A673 (cell line): Measurements from ENCODE around the gene SOX6. TPM values are rescaled to one million over a fixed set of nuclear protein-coding genes. Genes with fewer than 3 reads are reported as not detected.

Source experiments
- BruUV-seq: library from RNA; stranded (reverse); fragments of 400-500 nt; replicated peaks from 2 replicates; lab custom pipeline; 2021; lab: Mats Ljungman, UMichigan
- CTCF ChIA-PET: fragments of 300-600 bp; sonication (Branson Sonifier 250); formaldehyde crosslinking; loops from one replicate; lab custom pipeline; 2022; ENCODE audit warnings: antibody characterized with exemption; lab: Charles Lee
- POLR2A ChIA-PET: fragments of 300-600 bp; sonication (Branson Sonifier 250); formaldehyde crosslinking; loops from one replicate; lab custom pipeline; 2022; ENCODE audit warnings: antibody characterized with exemption; ENCODE audit not compliant: low non-redundant PET; lab: Charles Lee
- DNase-seq: peaks from one replicate; pipeline ENCODE4 v3.0.0-alpha.2; 2015; ENCODE audit warnings: low spot score
- H3K27ac ChIP-seq: fragments of 200-600 bp; sonication (generic); 2 replicates; pipeline ENCODE4 v1.5.1; 2016; ENCODE audit warnings: mixed run types, low read depth, mild to moderate bottlenecking, mixed read lengths, antibody characterized with exemption, low read length; ENCODE audit not compliant: poor library complexity, severe bottlenecking
- H3K27me3 ChIP-seq: fragments of 200-600 bp; sonication (generic); replicated peaks from 2 replicates; pipeline ENCODE4 v1.6.1; 2017; ENCODE audit warnings: mixed run types, low read depth, mild to moderate bottlenecking, mixed read lengths, antibody characterized with exemption, low read length; ENCODE audit not compliant: insufficient read depth, poor library complexity
- H3K36me3 ChIP-seq: fragments of 200-600 bp; sonication (generic); 2 replicates; pipeline ENCODE4 v1.6.1; 2016; ENCODE audit warnings: mixed run types, mild to moderate bottlenecking, mixed read lengths, antibody characterized with exemption, low read length; ENCODE audit not compliant: insufficient read depth, poor library complexity, severe bottlenecking
- H3K4me1 ChIP-seq: fragments of 200-600 bp; sonication (generic); 2 replicates; pipeline ENCODE4 v1.6.1; 2017; ENCODE audit warnings: mixed run types, mild to moderate bottlenecking, mixed read lengths, antibody characterized with exemption, low read length; ENCODE audit not compliant: insufficient read depth, poor library complexity, severe bottlenecking
- H3K4me3 ChIP-seq: fragments of 200-600 bp; sonication (generic); 2 replicates; pipeline ENCODE4 v1.5.1; 2016; ENCODE audit warnings: low read depth, mixed run types, mild to moderate bottlenecking, mixed read lengths, low read length; ENCODE audit not compliant: poor library complexity, severe bottlenecking
- H3K9me3 ChIP-seq: fragments of 200-600 bp; sonication (generic); 2 replicates; pipeline ENCODE4 v1.6.1; 2016; ENCODE audit warnings: mixed run types, low read depth, mild to moderate bottlenecking, mixed read lengths, antibody characterized with exemption, low read length; ENCODE audit not compliant: poor library complexity, severe bottlenecking
- CTCF ChIP-seq: fragments of 300-800, 200-600 bp; sonication (generic); conservative IDR thresholded peaks from 2 replicates; pipeline ENCODE4 v1.5.1; 2017; ENCODE audit warnings: low read depth, mild to moderate bottlenecking, antibody characterized with exemption, low read length, moderate library complexity, mixed read lengths
- EZH2 ChIP-seq: fragments of 200-600 bp; sonication (generic); IDR thresholded peaks from 2 replicates; pipeline ENCODE4 v1.6.1; 2017; ENCODE audit warnings: borderline replicate concordance, low read depth, mild to moderate bottlenecking, mixed read lengths, antibody characterized with exemption, low read length; ENCODE audit not compliant: poor library complexity, severe bottlenecking
- intact Hi-C: fragments of 100-400 bp; cut with micrococcal nuclease; formaldehyde crosslinking; loops from one replicate; pipeline ENCODE4 v1.10.0; 2022; ENCODE audit not compliant: unreplicated experiment
- total RNA-seq: library from RNA; stranded (reverse); gene quantifications from 2 replicates; pipeline ENCODE4 v1.2.3, GENCODE V29; 2021

The SOX6 gene
- total RNA-seq, 1 experiment from 2014 or later, result 27.5 TPM

GRCh38 chr11:16011396-16011795 is 344.9 kb downstream of the SOX6 start:
- POLR2A ChIA-PET, result no interaction called here
- no TSS peak for BruUV-seq
- CTCF ChIA-PET, result no interaction called here

GRCh38 chr11:16009021-16009420 is 347.3 kb downstream of the SOX6 start:
- ChIA-PET POLR2A (no interaction called here), CTCF (no interaction called here)
- no TSS peak for BruUV-seq
- Histone ChIP-seq H3K9me3 (no peaks in the 10 kb centered on the region), H3K27ac (no peak overlapping the region), H3K4me3 (no peak overlapping the region), H3K36me3 (no peaks in the 10 kb centered on the region), H3K27me3 (peaks cover 2% of the 10 kb centered on the region), H3K4me1 (peaks cover 5% of the 10 kb centered on the region)
- no peak for TF ChIP-seq CTCF
- no peak for TF ChIP-seq EZH2
- no peak for DNase-seq
- intact Hi-C loops, result no loop called here

More at GRCh38 chr11:16011396-16011795, 344.9 kb downstream of the SOX6 start:
- H3K9me3 ChIP-seq, result no peaks in the 10 kb centered on the region
- H3K4me3 ChIP-seq, result no peak overlapping the region
- DNase-seq, result no peak
- H3K36me3 ChIP-seq, result no peaks in the 10 kb centered on the region
- no peaks in the 10 kb centered on the region for H3K27me3 ChIP-seq
- no peak overlapping the region for H3K27ac ChIP-seq
- peaks cover 16% of the 10 kb centered on the region for H3K4me1 ChIP-seq
- intact Hi-C loops, result no loop called here
- TF ChIP-seq EZH2, result no peak
- TF ChIP-seq CTCF, result no peak

- BruUV-seq, result no TSS peak
- no peak for DNase-seq
- intact Hi-C loops, result no loop called here
- POLR2A ChIA-PET, result no interaction called here
- Histone ChIP-seq H3K4me1 (peaks cover 12% of the 10 kb centered on the region), H3K9me3 (no peaks in the 10 kb centered on the region), H3K36me3 (no peaks in the 10 kb centered on the region), H3K27me3 (peaks cover 3% of the 10 kb centered on the region), H3K4me3 (no peak overlapping the region), H3K27ac (no peak overlapping the region)
- TF ChIP-seq CTCF (no peak), EZH2 (no peak)
- CTCF ChIA-PET, result no interaction called here
These were observed 348.8 kb downstream of the SOX6 start for GRCh38 chr11:16007514-16007913.
